Measurements from ENCODE around the gene LMO1.

GRCh38 chr11:8221917-8222495, 41.7 kb downstream of the LMO1 start:
- TF ChIP-seq CTCF (IDR thresholded peaks at IDR 0.05; ENCODE audit: low read depth, low read length, poor library complexity, severe bottlenecking), result no peak
- TF ChIP-seq EZH2phosphoT487 (IDR thresholded peaks at IDR 0.05; ENCODE audit: borderline replicate concordance, low read length), result no peak
